ENCODE results near the gene C1QBP. TPM values are rescaled to one million over a fixed set of nuclear protein-coding genes. Genes with fewer than 3 reads are reported as not detected.
A peak's percentile ranks its signal among the peaks of the same experiment; 100 is the strongest.
"Not testable (repeated sequence)": the region's sequence is repeated elsewhere in the genome, so short reads cannot be mapped to it uniquely, and the experiment has no call there.

The C1QBP gene
- total RNA-seq, 1 experiment from 2014 or later: 288 TPM

DNA sequence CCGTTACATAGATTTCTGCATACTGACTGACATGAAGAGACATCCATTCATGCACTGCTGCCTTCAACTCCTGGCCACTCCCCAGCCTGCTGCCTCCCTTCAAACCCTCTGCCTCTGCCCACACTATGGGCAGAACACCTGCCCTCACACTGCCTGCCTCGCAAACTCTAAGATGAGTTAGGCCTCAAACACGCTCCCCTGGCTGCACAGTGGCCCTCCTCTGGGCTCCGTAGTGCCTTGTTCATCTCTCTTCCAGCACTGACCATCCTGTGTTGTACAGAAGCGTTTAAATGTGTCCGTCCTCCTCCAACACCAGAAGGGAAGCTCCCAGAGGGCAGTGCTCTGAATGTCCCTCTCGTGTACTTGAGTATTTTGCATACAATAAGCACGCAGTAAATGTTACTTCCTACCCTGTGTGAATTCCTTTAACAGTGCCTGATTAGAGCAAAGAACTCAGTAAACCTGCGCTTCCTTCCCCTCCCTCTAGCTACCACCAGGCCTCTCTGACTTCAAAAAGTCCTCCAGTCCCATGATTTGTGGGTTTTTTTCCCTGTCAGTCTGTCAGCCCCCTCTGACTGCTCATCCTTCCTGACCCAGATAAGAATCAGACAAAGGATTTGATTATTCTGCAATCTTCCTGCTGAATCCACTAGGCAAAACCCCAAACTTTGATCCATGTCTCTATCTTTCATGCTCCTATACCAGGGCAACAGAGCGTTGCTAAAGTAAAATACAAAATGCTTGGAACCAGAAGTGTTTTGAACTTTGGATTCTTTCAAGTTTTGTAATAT lies 26.0 kb upstream of the C1QBP start:
- DNase-seq (ENCODE audit: low read depth in 1 of 2, low spot score in 2 of 2): no peak
- Histone ChIP-seq H3K27me3 (replicated peaks) (no peaks in the 10 kb centered on the region), H3K4me1 (replicated peaks) (peaks cover 5% of the 10 kb centered on the region; the same call in 1 of the 2 replicates), H3K4me3 (no peak overlapping the region), H3K27ac (no peak overlapping the region), H3K36me3 (peaks cover 17% of the 10 kb centered on the region), H3K9me3 (replicated peaks) (no peaks in the 10 kb centered on the region)

GRCh38 chr17:5446786-5447185 lies 7.8 kb upstream of the C1QBP start:
- no peaks in the 10 kb centered on the region for H3K9me3 ChIP-seq (replicated peaks)
- peaks cover 69% of the 10 kb centered on the region for H3K36me3 ChIP-seq
- DNase-seq (ENCODE audit: low read depth in 1 of 2, low spot score in 2 of 2): no peak
- no peak overlapping the region for H3K4me3 ChIP-seq
- H3K27ac ChIP-seq: no peak overlapping the region
- no peaks in the 10 kb centered on the region for H3K4me1 ChIP-seq (replicated peaks)
- no peaks in the 10 kb centered on the region for H3K27me3 ChIP-seq (replicated peaks)

DNA sequence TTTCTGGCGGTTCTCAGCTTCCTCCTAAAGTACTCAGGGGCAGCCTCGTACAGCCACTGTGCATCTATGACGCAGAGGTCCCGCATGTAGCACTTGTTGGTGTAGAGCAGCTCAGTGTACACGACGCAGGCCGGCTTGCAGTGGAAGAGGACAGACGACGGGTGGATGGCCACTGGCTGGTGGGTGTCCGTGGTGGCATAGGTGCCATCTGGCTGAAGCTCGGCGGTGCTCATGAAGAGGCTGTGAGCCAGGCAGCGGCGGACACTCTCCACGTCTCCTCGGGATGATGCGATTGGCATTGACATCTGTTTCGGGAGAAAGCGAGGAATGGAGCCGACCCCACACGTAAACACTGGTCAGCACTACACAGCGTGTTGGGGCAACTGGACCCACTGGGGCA lies 5.3 kb upstream of the C1QBP start:
- DNase-seq (ENCODE audit: low read depth in 1 of 2, low spot score in 2 of 2): no peak
- peaks cover 49% of the 10 kb centered on the region for H3K36me3 ChIP-seq

GRCh38 chr17:5443728-5444127 lies 4.8 kb upstream of the C1QBP start:
- no peak overlapping the region for H3K4me3 ChIP-seq

More for the DNA sequence above, 5.3 kb upstream of the C1QBP start:
- Histone ChIP-seq H3K27me3 (replicated peaks) (no peaks in the 10 kb centered on the region), H3K9me3 (replicated peaks) (no peaks in the 10 kb centered on the region), H3K27ac (no peak overlapping the region), H3K4me3 (no peak overlapping the region), H3K4me1 (replicated peaks) (no peaks in the 10 kb centered on the region)

GRCh38 chr17:5439446-5439764 lies 450 bp upstream of the C1QBP start:
- H3K27ac ChIP-seq: no peak overlapping the region
- peak overlapping the region; percentile 83 for H3K4me3 ChIP-seq
- no peak for DNase-seq (ENCODE audit: low read depth in 1 of 2, low spot score in 2 of 2)

More at GRCh38 chr17:5443728-5444127, 4.8 kb upstream of the C1QBP start:
- H3K27me3 ChIP-seq (replicated peaks): no peaks in the 10 kb centered on the region
- no peak for DNase-seq (ENCODE audit: low read depth in 1 of 2, low spot score in 2 of 2)
- no peaks in the 10 kb centered on the region for H3K4me1 ChIP-seq (replicated peaks)
- H3K9me3 ChIP-seq (replicated peaks): no peaks in the 10 kb centered on the region
- no peak overlapping the region for H3K27ac ChIP-seq
- H3K36me3 ChIP-seq: peaks cover 48% of the 10 kb centered on the region

DNA sequence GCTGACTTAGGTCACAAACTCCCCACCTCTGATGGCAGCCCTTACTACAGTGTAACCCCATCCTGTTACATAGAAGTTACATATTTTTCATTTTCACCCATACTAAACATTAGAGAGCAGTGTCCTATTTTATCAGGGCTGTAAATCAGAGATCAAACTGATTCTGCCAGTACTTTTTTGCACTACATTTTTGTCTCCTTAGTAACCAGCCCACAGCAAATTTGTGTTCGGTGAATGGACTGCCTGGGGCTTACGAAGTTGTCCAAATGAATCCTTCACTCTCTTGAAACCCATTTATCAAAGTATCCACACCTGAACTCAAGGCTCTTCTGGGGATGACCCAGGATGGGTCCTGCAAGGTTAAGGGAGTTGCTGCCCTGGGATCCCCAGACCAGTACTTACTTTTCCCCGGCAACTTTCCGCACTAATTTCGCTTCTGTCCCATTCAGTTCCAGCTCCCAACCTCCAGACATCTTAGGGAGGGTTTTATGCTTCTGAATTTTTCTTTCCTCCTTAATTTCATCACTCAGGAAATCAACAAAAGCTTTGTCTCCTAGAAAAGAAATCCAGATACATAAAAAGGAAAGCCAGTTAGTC lies 1.1 kb downstream of the C1QBP start:
- Histone ChIP-seq H3K4me1 (replicated peaks) (peaks cover 7% of the 10 kb centered on the region), H3K36me3 (peaks cover 53% of the 10 kb centered on the region), H3K27ac (0 out of 2 replicates have a peak overlapping the region, but pooled peaks have one; percentile 4), H3K27me3 (replicated peaks) (no peaks in the 10 kb centered on the region), H3K4me3 (peak overlapping the region; percentile 83), H3K9me3 (replicated peaks) (no peaks in the 10 kb centered on the region)
- DNase-seq (ENCODE audit: low read depth in 1 of 2, low spot score in 2 of 2): peak in 1 of 2 experiments; percentile 2

More at GRCh38 chr17:5439446-5439764, 450 bp upstream of the C1QBP start:
- H3K36me3 ChIP-seq: peaks cover 50% of the 10 kb centered on the region
- H3K9me3 ChIP-seq (replicated peaks): no peaks in the 10 kb centered on the region
- H3K27me3 ChIP-seq (replicated peaks): no peaks in the 10 kb centered on the region
- peaks cover 7% of the 10 kb centered on the region for H3K4me1 ChIP-seq (replicated peaks)

DNA sequence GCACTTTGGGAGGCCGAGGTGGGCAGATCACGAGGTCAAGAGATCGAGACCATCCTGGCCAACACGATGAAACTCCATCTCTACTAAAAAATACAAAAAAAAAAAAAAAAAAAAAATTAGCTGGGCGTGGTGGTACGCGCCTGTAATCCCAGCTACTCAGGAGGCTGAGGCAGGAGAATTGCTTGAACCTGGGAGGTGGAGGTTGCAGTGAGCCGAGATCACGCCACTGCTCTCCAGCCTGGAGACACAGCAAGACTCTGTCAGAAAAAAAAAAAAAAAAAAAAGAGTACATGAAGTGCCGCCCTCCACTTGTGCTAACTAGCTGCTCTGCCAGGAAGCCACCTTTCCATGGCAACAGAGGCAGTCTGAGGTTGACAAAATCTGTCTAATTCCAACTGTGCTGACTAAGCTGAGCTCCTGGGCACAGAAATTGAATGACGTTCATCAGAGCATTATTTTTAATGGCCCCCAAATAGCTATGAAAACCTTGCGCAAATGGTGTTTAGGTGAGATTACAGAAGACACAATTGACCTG lies 3.1 kb downstream of the C1QBP start:
- not testable (repeated sequence) for H3K27ac ChIP-seq; H3K4me1 ChIP-seq (replicated peaks); H3K27me3 ChIP-seq (replicated peaks); DNase-seq (ENCODE audit: low read depth in 1 of 2, low spot score in 2 of 2); H3K9me3 ChIP-seq (replicated peaks); H3K4me3 ChIP-seq
- peaks cover 73% of the 10 kb centered on the region for H3K36me3 ChIP-seq

DNA sequence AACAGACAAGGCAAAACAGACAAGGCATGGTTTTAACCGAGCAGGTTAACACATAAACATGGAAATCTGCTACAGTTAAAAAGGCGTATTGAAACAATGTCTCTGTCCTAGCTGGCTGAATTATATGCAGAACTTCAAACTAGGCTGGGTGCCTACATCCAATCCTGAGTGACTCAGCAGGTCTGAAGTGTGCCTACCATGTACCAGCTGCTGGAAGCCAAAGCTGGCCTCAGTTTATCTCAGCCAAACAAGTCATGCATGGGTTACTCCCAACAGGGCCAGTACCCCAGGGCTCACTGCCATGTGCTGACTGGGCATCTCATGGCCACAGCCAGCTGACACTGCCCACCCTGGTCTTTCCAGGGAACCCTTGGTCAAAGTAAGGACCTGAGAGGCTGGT lies 4.0 kb downstream of the C1QBP start:
- no peaks in the 10 kb centered on the region for H3K9me3 ChIP-seq (replicated peaks)
- H3K27ac ChIP-seq: no peak overlapping the region
- H3K36me3 ChIP-seq: peaks cover 82% of the 10 kb centered on the region
- DNase-seq (ENCODE audit: low read depth in 1 of 2, low spot score in 2 of 2): no peak
- peaks cover 7% of the 10 kb centered on the region for H3K4me1 ChIP-seq (replicated peaks)
- no peak overlapping the region for H3K4me3 ChIP-seq
- H3K27me3 ChIP-seq (replicated peaks): no peaks in the 10 kb centered on the region

DNA sequence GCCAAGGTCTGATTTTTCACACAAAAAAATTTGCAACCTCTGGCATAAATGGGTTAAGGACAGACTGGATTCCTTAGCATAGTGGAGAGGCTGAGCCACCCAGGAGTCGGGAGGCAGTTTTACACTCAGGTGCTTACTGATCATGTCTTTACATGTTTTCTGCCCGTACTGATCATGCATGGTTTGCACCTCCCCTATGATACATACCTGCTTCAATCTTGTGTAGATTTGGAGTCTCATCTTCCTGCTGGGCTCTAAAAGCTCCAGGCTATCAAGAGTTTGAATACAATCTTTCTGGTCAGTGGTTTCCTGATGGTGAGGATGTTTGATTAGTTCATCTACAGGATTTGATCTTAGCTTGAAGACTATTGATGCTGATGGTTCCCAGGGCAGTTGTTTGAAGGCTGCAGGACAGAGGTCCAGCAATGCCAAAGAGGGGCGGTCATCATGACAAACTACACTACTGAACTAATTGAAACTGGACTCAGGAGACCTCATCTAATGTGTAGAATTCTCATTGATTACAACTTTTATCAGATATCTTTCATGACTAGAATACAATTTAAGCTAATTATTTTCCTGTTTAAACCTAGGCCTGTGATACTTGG lies 6.9 kb downstream of the C1QBP start:
- Histone ChIP-seq H3K4me1 (replicated peaks) (peaks cover 10% of the 10 kb centered on the region), H3K36me3 (peaks cover 92% of the 10 kb centered on the region), H3K9me3 (replicated peaks) (no peaks in the 10 kb centered on the region), H3K4me3 (no peak overlapping the region), H3K27ac (no peak overlapping the region), H3K27me3 (replicated peaks) (no peaks in the 10 kb centered on the region)
- DNase-seq (ENCODE audit: low read depth in 1 of 2, low spot score in 2 of 2): no peak

DNA sequence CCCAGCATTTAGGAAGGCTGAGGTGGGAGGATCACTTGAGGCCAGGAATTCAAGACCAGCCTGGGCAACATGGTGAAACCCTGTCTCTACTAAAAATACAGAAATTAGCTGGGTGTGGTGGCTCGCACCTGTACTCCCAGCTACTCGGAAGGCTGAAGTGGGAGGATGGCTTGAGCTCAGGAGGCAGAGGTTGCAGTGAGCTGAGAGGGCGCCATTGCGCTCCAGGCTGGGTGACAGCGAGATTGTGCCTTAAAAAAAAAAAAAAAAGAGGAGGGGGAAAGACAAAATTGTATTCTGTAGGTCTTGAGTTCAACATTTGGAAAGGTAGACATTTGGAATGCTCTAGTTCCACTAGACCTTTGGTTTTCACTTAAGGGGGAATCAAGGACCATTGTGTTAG lies 7.7 kb downstream of the C1QBP start:
- DNase-seq (ENCODE audit: low read depth in 1 of 2, low spot score in 2 of 2); H3K27ac ChIP-seq; H3K9me3 ChIP-seq (replicated peaks); H3K27me3 ChIP-seq (replicated peaks); H3K4me3 ChIP-seq: not testable (repeated sequence)
- Histone ChIP-seq H3K4me1 (replicated peaks) (peaks cover 11% of the 10 kb centered on the region), H3K36me3 (peaks cover 92% of the 10 kb centered on the region)

DNA sequence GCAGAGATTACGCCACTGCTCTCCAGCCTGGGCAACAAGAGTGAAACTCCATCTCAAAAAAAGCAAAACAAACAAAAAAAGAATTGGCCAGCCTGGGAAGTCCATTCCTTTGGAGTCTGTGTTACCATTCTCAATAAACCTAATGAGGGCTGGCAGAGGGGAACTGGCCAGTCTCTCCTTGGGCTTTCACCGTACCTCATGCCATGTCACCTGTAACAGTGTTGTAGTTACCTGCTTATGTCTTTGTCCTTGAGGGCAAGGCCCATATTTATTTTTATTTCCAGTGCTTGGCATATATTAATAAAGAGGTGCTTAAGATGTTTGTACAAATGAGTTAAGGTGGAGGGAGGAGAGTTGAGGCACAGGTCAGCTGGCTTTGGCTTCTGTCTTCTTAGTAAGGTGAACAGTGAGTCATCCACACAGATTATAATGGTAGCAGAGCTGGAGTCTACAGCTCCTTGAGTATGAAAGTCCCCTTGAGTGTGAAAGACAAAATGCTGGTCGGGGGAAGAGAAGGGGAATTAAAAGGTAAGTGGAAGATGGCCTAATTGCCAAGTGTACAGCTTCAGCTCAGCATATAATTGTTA lies 8.4 kb downstream of the C1QBP start:
- Histone ChIP-seq H3K9me3 (replicated peaks) (no peaks in the 10 kb centered on the region), H3K36me3 (peaks cover 95% of the 10 kb centered on the region), H3K4me3 (no peak overlapping the region), H3K27me3 (replicated peaks) (no peaks in the 10 kb centered on the region), H3K4me1 (replicated peaks) (peaks cover 11% of the 10 kb centered on the region), H3K27ac (no peak overlapping the region)
- no peak for DNase-seq (ENCODE audit: low read depth in 1 of 2, low spot score in 2 of 2)

DNA sequence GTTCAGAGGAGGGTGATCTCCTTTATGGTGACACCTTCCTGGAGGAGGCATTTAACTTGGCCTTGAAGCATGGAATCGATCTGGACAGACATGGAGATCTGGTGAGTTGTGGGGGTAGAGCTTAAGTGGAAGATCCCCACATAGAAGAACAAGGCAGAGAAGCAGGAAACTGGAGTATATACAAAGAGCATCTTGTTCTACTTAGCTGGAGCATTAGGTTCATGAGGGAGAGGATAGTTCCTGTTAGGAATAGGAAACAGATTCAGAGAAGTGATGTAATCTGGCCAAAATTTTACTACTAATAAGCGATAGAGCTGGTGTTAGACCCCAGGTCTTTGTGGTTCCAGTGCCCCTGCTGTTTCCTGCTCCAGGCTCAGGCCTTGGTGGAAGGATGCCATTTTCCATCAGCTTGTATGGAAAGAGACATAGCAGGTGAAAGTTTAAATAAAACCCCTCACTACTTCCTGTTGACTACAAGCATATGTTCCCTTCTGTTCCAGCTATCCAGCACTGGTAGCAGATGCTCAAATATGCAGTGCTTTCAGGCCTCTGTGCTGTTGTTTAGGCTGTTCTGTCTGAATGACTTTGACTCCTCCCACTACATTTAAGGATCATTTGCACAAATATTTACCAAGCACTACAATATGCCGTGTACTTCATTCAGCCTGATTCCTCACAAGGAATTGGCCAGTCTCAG lies 9.6 kb downstream of the C1QBP start:
- Histone ChIP-seq H3K4me3 (no peak overlapping the region), H3K27ac (no peak overlapping the region), H3K36me3 (peaks cover 90% of the 10 kb centered on the region), H3K4me1 (replicated peaks) (peaks cover 11% of the 10 kb centered on the region), H3K27me3 (replicated peaks) (no peaks in the 10 kb centered on the region), H3K9me3 (replicated peaks) (no peaks in the 10 kb centered on the region)
- DNase-seq (ENCODE audit: low read depth in 1 of 2, low spot score in 2 of 2): no peak

DNA sequence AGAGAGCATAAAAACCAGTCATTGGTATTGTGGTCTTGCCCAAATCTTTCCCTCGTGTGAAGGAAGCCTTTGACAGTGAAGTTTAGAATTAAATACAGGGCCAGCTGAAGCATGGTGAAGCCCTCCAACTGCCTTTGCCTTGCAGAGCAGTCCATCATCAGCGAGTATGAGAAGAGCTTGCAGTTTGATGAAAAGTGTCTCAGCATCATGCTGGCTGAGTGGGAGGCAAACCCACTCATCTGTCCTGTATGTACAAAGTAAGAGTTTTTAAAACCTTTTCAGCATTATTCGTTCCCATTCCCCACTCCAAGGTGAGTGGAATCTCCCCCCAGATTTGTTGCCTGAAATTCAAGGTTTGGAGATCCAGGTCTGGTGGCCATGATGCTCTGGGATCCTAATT lies 13.1 kb downstream of the C1QBP start:
- Histone ChIP-seq H3K9me3 (replicated peaks) (no peaks in the 10 kb centered on the region), H3K4me1 (replicated peaks) (peaks cover 21% of the 10 kb centered on the region), H3K36me3 (peaks cover 78% of the 10 kb centered on the region), H3K27me3 (replicated peaks) (no peaks in the 10 kb centered on the region), H3K4me3 (no peak overlapping the region), H3K27ac (no peak overlapping the region)
- no peak for DNase-seq (ENCODE audit: low read depth in 1 of 2, low spot score in 2 of 2)
